Effector memory CD4-positive, alpha-beta T cell (primary cell): ENCODE measurements around the gene ATP2A1.

Source experiments
- DNase-seq, 3 donors: peaks; one replicate each; pipeline ENCODE4 v3.0.0-alpha.2; 2020
- H3K27ac ChIP-seq: 2 replicates; pipeline ENCODE4 v1.7.0; 2013; ENCODE audit warnings: mild to moderate bottlenecking, low read length, moderate library complexity; ENCODE audit not compliant: insufficient read depth, poor library complexity, severe bottlenecking
- H3K27me3 ChIP-seq: replicated peaks from 2 replicates; pipeline ENCODE4 v1.7.0; 2013; ENCODE audit warnings: mild to moderate bottlenecking, low read length; ENCODE audit not compliant: insufficient read depth, control insufficient read depth, poor library complexity, severe bottlenecking
- H3K36me3 ChIP-seq: 2 replicates; pipeline ENCODE4 v1.7.0; 2013; ENCODE audit warnings: mild to moderate bottlenecking, low read length, moderate library complexity; ENCODE audit not compliant: control insufficient read depth, insufficient read depth
- H3K4me1 ChIP-seq: 2 replicates; pipeline ENCODE4 v1.7.0; 2013; ENCODE audit warnings: low read length, mild to moderate bottlenecking; ENCODE audit not compliant: control insufficient read depth, insufficient read depth, poor library complexity, severe bottlenecking
- H3K4me3 ChIP-seq: 2 replicates; pipeline ENCODE4 v1.7.0; 2013; ENCODE audit warnings: low read length, low read depth, mild to moderate bottlenecking; ENCODE audit not compliant: insufficient read depth, poor library complexity, severe bottlenecking
- H3K9me3 ChIP-seq: 2 replicates; pipeline ENCODE4 v1.7.0; 2013; ENCODE audit warnings: mild to moderate bottlenecking, low read length, moderate library complexity; ENCODE audit not compliant: control insufficient read depth

The ATP2A1 gene

DNA sequence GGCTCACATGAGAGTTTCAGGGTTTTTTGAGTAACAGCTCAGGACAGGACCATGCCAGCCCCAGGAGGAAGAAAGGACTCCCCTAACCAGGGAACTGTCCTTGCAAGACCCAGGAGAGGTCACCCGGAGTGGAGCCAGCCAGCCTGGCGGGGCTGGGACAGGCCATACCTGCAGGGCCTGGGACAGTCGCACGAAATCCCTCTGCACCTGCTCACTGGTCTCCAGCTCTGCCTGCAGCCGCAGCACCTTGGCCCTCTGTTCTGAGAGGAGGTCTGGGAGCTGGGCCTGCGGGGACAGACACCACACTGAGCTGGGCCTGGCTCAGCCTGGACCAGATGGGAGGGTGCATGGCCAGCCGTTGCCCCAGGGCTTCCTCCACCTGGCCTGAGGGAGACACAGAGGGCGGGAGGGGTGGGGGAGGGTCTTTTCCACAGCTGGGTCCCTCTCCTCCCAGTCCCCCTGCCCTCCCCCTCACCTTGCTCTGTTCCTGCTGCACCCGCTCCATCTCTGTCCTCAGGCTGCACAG lies 27.0 kb downstream of the ATP2A1 start:
- H3K27ac ChIP-seq = no peak overlapping the region
- no peak for DNase-seq
- H3K27me3 ChIP-seq = no peaks in the 10 kb centered on the region
- H3K36me3 ChIP-seq = peaks cover 5% of the 10 kb centered on the region
- no peak overlapping the region for H3K4me3 ChIP-seq
- no peaks in the 10 kb centered on the region for H3K4me1 ChIP-seq
- no peaks in the 10 kb centered on the region for H3K9me3 ChIP-seq

- no peak for DNase-seq
- H3K4me3 ChIP-seq = no peak overlapping the region
- H3K36me3 ChIP-seq = peaks cover 5% of the 10 kb centered on the region
- H3K27ac ChIP-seq = no peak overlapping the region
- H3K4me1 ChIP-seq = no peaks in the 10 kb centered on the region
- H3K27me3 ChIP-seq = no peaks in the 10 kb centered on the region
- H3K9me3 ChIP-seq = no peaks in the 10 kb centered on the region
These were observed 27.6 kb downstream of the ATP2A1 start for GRCh38 chr16:28905800-28906372.

DNA sequence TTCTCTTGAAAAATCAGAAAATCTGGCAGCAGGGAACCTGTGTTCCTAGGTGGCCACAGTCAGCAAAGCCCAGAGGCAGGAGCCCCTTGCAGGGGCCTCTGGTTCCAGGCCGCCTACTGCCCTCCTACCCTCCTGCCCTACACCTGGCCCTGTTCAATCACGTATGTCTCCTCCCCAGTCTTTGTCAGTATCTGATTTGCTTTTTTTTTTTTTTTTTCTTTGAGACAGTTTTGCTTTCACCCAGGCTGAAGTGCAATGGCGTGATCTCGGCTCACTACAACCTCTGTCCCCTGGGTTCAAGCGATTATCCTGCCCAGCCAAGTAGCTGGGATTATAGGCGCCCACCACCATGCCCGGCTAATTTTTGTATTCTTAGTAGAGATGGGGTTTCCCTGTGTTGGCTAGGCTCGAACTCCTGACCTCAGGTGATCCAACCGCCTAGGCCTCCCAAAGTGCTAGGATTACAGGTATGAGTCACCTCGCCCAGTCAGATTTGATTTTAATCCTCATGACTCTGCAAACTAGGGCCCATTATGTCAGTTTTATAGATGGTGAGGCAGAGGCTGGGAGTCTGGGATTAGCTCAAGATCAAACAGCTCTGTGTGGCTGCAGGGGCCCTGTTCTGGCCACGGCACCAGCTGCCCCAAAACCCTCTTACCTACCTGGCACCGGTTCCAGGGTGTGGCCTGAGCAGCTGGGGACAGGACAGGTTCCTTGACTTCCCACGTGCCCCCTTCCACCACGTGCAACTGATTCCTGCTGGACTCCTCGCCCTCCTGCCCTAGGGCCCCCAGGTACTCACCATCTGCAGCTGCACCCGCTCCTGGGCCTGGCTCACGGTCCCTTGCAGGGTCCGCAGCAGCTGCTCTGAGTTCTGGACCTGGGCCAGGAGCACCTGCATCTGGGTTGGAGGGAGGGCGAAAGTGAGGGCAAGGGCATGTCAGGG lies 32.1 kb downstream of the ATP2A1 start:
- DNase-seq = no peak
- Histone ChIP-seq H3K27ac (no peak overlapping the region), H3K4me3 (no peak overlapping the region), H3K4me1 (no peaks in the 10 kb centered on the region), H3K9me3 (no peaks in the 10 kb centered on the region), H3K27me3 (no peaks in the 10 kb centered on the region), H3K36me3 (peaks cover 15% of the 10 kb centered on the region)

GRCh38 chr16:28912558-28912957 lies 34.3 kb downstream of the ATP2A1 start:
- Histone ChIP-seq H3K4me1 (no peaks in the 10 kb centered on the region), H3K4me3 (no peak overlapping the region), H3K27ac (no peak overlapping the region), H3K9me3 (no peaks in the 10 kb centered on the region), H3K36me3 (peaks cover 27% of the 10 kb centered on the region), H3K27me3 (no peaks in the 10 kb centered on the region)
- DNase-seq = no peak

DNA sequence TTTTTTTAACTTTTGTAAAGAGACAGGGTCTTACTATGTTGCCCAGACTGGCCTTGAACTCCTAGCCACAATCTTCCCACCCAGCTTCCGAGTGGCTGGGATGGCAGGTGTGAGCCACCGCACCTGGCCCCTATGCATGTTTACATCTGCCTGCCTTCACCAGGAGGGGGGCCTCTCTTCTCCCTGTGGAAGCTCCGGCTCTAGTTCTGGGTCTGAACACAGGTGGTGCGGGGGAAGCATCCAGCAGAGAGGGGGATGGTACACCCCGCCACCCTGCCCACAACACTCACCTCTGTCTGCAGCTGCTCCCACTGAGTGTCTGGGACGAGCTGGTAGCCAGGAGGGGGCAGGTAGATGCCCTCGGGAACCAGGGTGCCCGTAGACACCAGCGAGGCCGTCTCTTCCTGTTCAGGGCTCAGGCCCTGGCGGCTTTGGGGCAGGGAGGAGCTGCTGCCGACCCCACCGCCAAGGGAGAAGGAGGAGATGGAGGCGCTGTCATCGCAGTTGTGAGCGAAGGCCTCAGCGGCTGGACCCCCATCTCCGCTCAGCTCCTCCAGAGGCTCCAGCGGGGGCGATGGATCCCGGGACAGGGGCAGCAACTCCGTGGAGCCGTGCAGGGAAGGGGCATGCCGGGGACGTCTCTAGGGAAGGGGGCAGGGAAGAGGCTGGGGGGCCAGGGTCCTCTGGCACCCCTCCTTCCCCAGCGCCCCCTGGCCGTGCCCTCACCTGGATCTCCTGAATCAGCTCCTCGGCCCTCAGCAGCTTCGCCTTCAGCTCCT lies 35.8 kb downstream of the ATP2A1 start:
- Histone ChIP-seq H3K27ac (no peak overlapping the region), H3K36me3 (peaks cover 26% of the 10 kb centered on the region)

DNA sequence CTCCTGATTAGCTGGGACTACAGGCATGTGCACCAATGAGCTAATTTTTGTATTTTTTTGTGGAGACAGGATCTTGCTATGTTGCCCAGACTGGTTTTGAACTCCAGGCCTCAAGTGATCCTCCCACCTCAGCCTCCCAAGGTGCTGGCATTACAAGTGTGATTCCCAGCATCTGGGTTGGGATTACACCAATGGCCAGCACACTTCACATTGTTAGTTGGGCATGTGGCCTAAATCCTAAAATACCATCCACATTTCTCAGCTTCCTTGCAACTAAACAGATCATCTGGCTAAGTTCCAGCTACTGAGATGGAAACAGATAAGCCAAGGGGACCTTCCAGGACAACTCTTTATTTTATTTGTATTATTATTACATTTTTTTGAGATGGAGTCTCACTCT lies 36.9 kb downstream of the ATP2A1 start:
- Histone ChIP-seq H3K36me3 (peaks cover 33% of the 10 kb centered on the region), H3K9me3 (no peaks in the 10 kb centered on the region)
- no peak for DNase-seq

More for the DNA sequence above, 35.8 kb downstream of the ATP2A1 start:
- Histone ChIP-seq H3K4me1 (no peaks in the 10 kb centered on the region), H3K27me3 (no peaks in the 10 kb centered on the region), H3K4me3 (no peak overlapping the region), H3K9me3 (no peaks in the 10 kb centered on the region)
- DNase-seq = no peak

DNA sequence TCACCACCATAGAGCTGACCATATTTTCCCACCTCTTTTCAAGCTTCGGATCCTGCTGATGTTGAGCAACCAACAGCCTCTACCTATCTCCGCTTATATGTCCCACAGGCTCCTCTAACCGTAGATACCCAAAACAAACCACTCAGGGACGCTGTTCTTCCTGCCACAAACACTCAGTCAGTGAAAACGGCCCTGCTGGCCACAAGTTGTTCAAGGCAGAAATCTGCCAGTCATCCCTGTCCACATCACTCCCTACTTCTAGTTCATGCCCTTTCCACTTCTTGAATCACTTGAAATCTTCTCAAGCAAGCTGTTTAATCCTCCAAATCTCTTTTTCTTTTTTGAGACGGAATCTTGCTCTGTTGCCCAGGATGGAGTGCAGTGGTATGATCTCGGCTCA lies 38.8 kb downstream of the ATP2A1 start:
- Histone ChIP-seq H3K36me3 (peaks cover 33% of the 10 kb centered on the region), H3K4me1 (no peaks in the 10 kb centered on the region), H3K27me3 (no peaks in the 10 kb centered on the region), H3K4me3 (no peak overlapping the region), H3K9me3 (no peaks in the 10 kb centered on the region), H3K27ac (no peak overlapping the region)
- no peak for DNase-seq

More for the DNA sequence above, 36.9 kb downstream of the ATP2A1 start:
- Histone ChIP-seq H3K4me1 (no peaks in the 10 kb centered on the region), H3K4me3 (no peak overlapping the region), H3K27me3 (no peaks in the 10 kb centered on the region), H3K27ac (no peak overlapping the region)

- no peak for DNase-seq
- H3K9me3 ChIP-seq = no peaks in the 10 kb centered on the region
- H3K27ac ChIP-seq = no peak overlapping the region
- H3K27me3 ChIP-seq = no peaks in the 10 kb centered on the region
- H3K36me3 ChIP-seq = peaks cover 33% of the 10 kb centered on the region
- no peak overlapping the region for H3K4me3 ChIP-seq
- no peaks in the 10 kb centered on the region for H3K4me1 ChIP-seq
These were observed 40.4 kb downstream of the ATP2A1 start for GRCh38 chr16:28918698-28919097.

- Histone ChIP-seq H3K36me3 (peaks cover 8% of the 10 kb centered on the region), H3K4me1 (peaks cover 11% of the 10 kb centered on the region), H3K9me3 (no peaks in the 10 kb centered on the region), H3K27ac (no peak overlapping the region), H3K27me3 (no peaks in the 10 kb centered on the region), H3K4me3 (no peak overlapping the region)
- DNase-seq = no peak
These were observed 44.9 kb downstream of the ATP2A1 start for GRCh38 chr16:28923231-28923587.
